Islet of Langerhans (tissue), 1 donor: ENCODE measurements around the gene VTN.

ENCODE experiments used
- FAIRE-seq: peaks from one replicate; lab custom pipeline; 2011; peaks lifted over from hg19 to GRCh38; lab: Jason Lieb, UNC

VTN gene

DNA sequence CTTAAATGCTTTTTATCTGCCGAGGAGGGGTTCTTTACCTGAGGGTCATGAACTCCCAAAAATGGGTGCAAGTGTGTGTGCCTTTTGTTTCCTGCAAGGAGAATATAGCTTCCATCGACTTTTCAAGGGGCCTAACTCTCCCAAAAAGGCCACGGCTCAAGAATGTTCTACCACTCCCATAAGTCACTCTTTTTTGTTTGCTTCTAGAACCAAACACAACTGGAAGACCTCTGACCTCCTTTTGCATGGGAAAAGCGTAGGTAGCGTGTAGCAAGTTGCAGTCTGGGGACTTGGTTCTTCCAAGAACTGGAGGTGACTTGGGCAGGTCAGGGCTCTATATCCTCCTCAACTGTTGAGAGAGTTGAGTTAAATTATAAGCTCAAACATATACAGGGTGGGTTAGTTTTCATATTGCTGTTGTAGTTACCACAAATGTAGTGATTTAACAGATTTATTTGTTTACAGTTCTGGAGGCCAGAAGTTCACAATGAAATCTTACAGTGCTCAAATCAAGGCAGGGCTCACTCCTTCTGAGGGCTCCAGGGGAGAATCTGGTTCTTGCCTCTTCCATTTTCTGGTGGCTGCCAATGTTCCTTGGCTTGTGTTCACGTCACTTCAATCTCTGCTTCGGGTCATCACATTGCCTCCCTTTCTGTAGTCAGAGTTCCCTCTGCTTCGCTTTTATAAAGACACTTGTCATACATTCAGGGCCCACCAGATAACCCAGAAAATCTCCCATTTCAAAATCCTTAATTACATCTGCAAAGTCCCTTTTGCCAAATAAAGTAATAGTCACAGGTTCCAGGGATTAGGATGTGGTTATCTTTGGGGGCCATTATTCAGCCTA lies 49.7 kb downstream of the VTN start:
- FAIRE-seq: no peak

DNA sequence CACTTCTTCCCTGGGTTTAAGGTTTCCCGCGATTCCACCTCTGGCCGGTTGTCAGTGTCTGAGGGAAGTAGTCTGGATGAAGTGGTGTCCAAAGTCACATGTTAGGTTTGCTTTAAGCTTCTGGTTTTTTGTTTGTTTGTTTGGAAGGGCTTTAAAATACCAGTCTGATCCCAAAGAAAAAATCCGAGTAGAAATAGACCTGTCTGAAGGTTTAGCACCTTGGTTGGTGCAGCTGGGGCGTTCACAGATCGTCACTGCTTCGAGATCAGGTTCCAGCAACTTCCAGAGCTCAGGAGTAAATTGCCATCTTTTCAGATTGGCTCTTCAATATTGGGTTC lies 50.5 kb downstream of the VTN start:
- FAIRE-seq: no peak

DNA sequence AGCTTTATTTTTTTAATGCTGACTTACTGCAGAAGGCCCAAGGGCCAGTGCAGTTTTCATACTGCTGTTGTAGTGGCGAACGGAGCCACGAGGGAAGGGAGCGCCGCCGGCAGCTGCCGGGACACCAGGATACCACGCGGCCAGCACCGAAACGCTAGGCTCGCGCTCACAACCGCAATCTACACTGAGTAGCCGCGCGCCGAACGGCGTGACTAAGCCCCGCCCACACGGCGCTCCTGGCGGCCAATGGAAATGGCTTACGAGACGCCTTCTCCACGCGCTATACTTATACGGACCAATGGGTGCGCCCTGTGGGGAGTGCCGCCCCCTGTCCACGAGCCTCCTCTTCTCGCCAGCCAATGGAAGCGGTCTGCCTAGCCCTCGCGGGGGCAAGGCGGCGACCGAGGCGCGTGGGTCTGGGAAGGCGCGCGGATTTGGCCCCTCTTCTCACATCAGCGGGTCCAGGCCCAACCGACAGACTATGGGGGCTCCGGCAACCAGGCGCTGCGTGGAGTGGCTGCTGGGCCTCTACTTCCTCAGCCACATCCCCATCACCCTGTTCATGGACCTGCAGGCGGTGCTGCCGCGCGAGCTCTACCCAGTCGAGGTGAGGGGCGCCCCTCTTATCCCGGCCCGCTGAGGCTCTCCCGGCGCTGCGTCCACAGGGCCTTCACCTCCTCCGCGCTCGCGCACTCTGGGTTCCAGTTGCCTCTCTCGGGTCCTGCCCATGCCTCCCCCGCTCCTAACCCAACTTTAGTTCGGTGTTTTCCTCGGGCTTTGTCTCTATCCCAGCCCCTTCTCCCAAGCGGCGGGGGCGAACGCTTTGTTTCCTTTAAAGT lies 51.1 kb downstream of the VTN start, which contains the start of gene TMEM97:
TMEM97 (plus strand) TSS at position 442 of the 839 bp plus-strand sequence; CDS start at position 482, 40 bp downstream.
- FAIRE-seq: no peak

GRCh38 chr17:28317966-28318758 lies 51.9 kb downstream of the VTN start:
- FAIRE-seq: no peak
